GM18951 (cell line): ENCODE measurements around the gene PRPH.
"Not testable (repeated sequence)": the region's sequence is repeated elsewhere in the genome, so short reads cannot be mapped to it uniquely, and the experiment has no call there.

ENCODE experiments used
- POLR2A ChIP-seq: IDR thresholded peaks from 4 replicates; pipeline ENCODE4 v1.6.1; 2011; ENCODE audit warnings: mild to moderate bottlenecking; ENCODE audit not compliant: insufficient read length, insufficient read depth; ENCODE audit errors: extremely low read depth
- in situ Hi-C: fragments of 300-500 bp; cut with MboI; formaldehyde crosslinking; loops from one replicate; pipeline ENCODE4 v1.12.0; 2022; ENCODE audit warnings: low sequenced_read_pairs, mixed read lengths, inconsistent platforms; ENCODE audit not compliant: unreplicated experiment

The PRPH gene

GRCh38 chr12:49297695-49298060 is 2.7 kb downstream of the PRPH start:
- in situ Hi-C loops = no loop called here
- no peak for TF ChIP-seq POLR2A

- in situ Hi-C loops = no loop called here
- no peak for TF ChIP-seq POLR2A
These were observed 3.2 kb downstream of the PRPH start for GRCh38 chr12:49298160-49298559.

GRCh38 chr12:49301760-49302159 is 6.8 kb downstream of the PRPH start:
- in situ Hi-C loops = no loop called here
- no peak for TF ChIP-seq POLR2A

- TF ChIP-seq POLR2A = no peak
- in situ Hi-C loops = no loop called here
These were observed 9.2 kb downstream of the PRPH start for GRCh38 chr12:49304161-49304560.

GRCh38 chr12:49305762-49306510 is 11.0 kb downstream of the PRPH start:
- in situ Hi-C loops = no loop called here
- no peak for TF ChIP-seq POLR2A

- no peak for TF ChIP-seq POLR2A
- in situ Hi-C loops = no loop called here
These were observed 14.4 kb downstream of the PRPH start for GRCh38 chr12:49309386-49309785.

GRCh38 chr12:49310451-49311000 is 15.6 kb downstream of the PRPH start:
- in situ Hi-C loops = not testable (repeated sequence)

- in situ Hi-C loops = no loop called here
- TF ChIP-seq POLR2A = no peak
These were observed 19.9 kb downstream of the PRPH start for GRCh38 chr12:49314811-49315210.

GRCh38 chr12:49317118-49317517 is 22.2 kb downstream of the PRPH start:
- in situ Hi-C loops = not testable (repeated sequence)

- in situ Hi-C loops = not testable (repeated sequence)
These were observed 25.6 kb downstream of the PRPH start for GRCh38 chr12:49320411-49321103.

- TF ChIP-seq POLR2A = no peak
- in situ Hi-C loops = no loop called here
These were observed 27.4 kb downstream of the PRPH start for GRCh38 chr12:49322367-49322707.

- peak; percentile 93 for TF ChIP-seq POLR2A
- in situ Hi-C loops = no loop called here
These were observed 28.0 kb downstream of the PRPH start, which contains the start of gene TROAP for GRCh38 chr12:49322708-49323523. TSS of gene TROAP (plus strand) at chr12:49323255. CDS start at chr12:49323609, 354 bp downstream.

- TF ChIP-seq POLR2A = no peak
- in situ Hi-C loops = no loop called here
These were observed 28.7 kb downstream of the PRPH start for GRCh38 chr12:49323524-49324097.
